ENCODE measurements around the gene DMD.

DMD gene

GRCh38 chrX:31522760-31523159 lies 1688.6 kb downstream of the DMD start:
- H3K4me3 ChIP-seq (ENCODE audit: low read depth, low read length): no peak overlapping the region
- no peak for DNase-seq (ENCODE audit: low read depth)
- TF ChIP-seq CTCF (IDR thresholded peaks at IDR 0.05; ENCODE audit: control insufficient read depth, extremely low read depth, insufficient read depth): no peak

- no peak for TF ChIP-seq CTCF (IDR thresholded peaks at IDR 0.05; ENCODE audit: control insufficient read depth, extremely low read depth, insufficient read depth)
These were observed 1689.4 kb downstream of the DMD start for GRCh38 chrX:31521941-31522340.

GRCh38 chrX:31516527-31516926 lies 1694.8 kb downstream of the DMD start:
- DNase-seq (ENCODE audit: low read depth): no peak
- TF ChIP-seq CTCF (IDR thresholded peaks at IDR 0.05; ENCODE audit: control insufficient read depth, extremely low read depth, insufficient read depth): no peak

More at GRCh38 chrX:31521941-31522340, 1689.4 kb downstream of the DMD start:
- no peak overlapping the region for H3K4me3 ChIP-seq (ENCODE audit: low read depth, low read length)
- no peak for DNase-seq (ENCODE audit: low read depth)

GRCh38 chrX:31508338-31508737 lies 1703.0 kb downstream of the DMD start:
- H3K4me3 ChIP-seq (ENCODE audit: low read depth, low read length): no peak overlapping the region
- no peak for TF ChIP-seq CTCF (IDR thresholded peaks at IDR 0.05; ENCODE audit: control insufficient read depth, extremely low read depth, insufficient read depth)
- DNase-seq (ENCODE audit: low read depth): no peak

More at GRCh38 chrX:31516527-31516926, 1694.8 kb downstream of the DMD start:
- H3K4me3 ChIP-seq (ENCODE audit: low read depth, low read length): no peak overlapping the region

GRCh38 chrX:31506928-31507327 lies 1704.4 kb downstream of the DMD start:
- no peak for DNase-seq (ENCODE audit: low read depth)
- H3K4me3 ChIP-seq (ENCODE audit: low read depth, low read length): no peak overlapping the region
- TF ChIP-seq CTCF (IDR thresholded peaks at IDR 0.05; ENCODE audit: control insufficient read depth, extremely low read depth, insufficient read depth): no peak

- no peak for DNase-seq (ENCODE audit: low read depth)
- TF ChIP-seq CTCF (IDR thresholded peaks at IDR 0.05; ENCODE audit: control insufficient read depth, extremely low read depth, insufficient read depth): no peak
- H3K4me3 ChIP-seq (ENCODE audit: low read depth, low read length): no peak overlapping the region
These were observed 1705.0 kb downstream of the DMD start for GRCh38 chrX:31506360-31506759.

GRCh38 chrX:31500921-31501320 lies 1710.4 kb downstream of the DMD start:
- no peak for DNase-seq (ENCODE audit: low read depth)
- no peak overlapping the region for H3K4me3 ChIP-seq (ENCODE audit: low read depth, low read length)
- no peak for TF ChIP-seq CTCF (IDR thresholded peaks at IDR 0.05; ENCODE audit: control insufficient read depth, extremely low read depth, insufficient read depth)
